ENCODE measurements around the gene SMAGP. TPM values are rescaled to one million over a fixed set of nuclear protein-coding genes. Genes with fewer than 3 reads are reported as not detected.
A peak's percentile ranks its signal among the peaks of the same experiment; 100 is the strongest.

SMAGP gene
- total and polyA plus RNA-seq, 2 of the 13 experiments (the other 11 are each of a cell fraction or from before 2014, with no cell fraction given) = 9.2 TPM

- WGBS (ENCODE audit: low lambda C conversion rate) = 10% methylated on average over 5 of the region's 5 CpGs
- no peak overlapping the region for H2AFZ ChIP-seq (ENCODE audit: low read length)
- no peaks in the 10 kb centered on the region for H3K79me2 ChIP-seq (ENCODE audit: insufficient read depth, low read length)
- ChIA-PET POLR2A (interaction anchor here (1.1 to 2.6 kb wide), 5 partner anchors 10 to 136 kb away, joined by 3 to 43 read pairs (median 8); partner anchors contain the start of genes CSRNP2 and DAZAP2), CTCF (ENCODE audit: low intra/inter-chr PET ratio, low total read pairs) (no interaction called here)
- no peaks in the 10 kb centered on the region for H3K9me3 ChIP-seq (ENCODE audit: low read length)
- no peaks in the 10 kb centered on the region; a peak in 1 of 5 replicates for H3K27me3 ChIP-seq (ENCODE audit: control insufficient read depth in 1 of 2, insufficient read depth in 2 of 2, low read length in 2 of 2)
- peak; percentile 57 for DNase-seq (ENCODE audit: low spot score)
- no peaks in the 10 kb centered on the region for H3K36me3 ChIP-seq (replicated peaks in 1 of 2; ENCODE audit: control insufficient read depth in 1 of 2, insufficient read depth in 2 of 2, low read length in 2 of 2)
- no peak; the same call in 2 of the 3 replicates for ATAC-seq
- H3K4me1 ChIP-seq (ENCODE audit: insufficient read depth, low read length) = peaks cover 16% of the 10 kb centered on the region
- peak overlapping the region; percentile 65 for H3K9ac ChIP-seq (ENCODE audit: insufficient read depth, low read depth, low read length)
- peak; percentile 28 for FAIRE-seq
- H3K4me2 ChIP-seq (ENCODE audit: low read depth, low read length) = peak overlapping the region; percentile 99
- peak overlapping the region in 2 of 3 experiments; percentile 73 to 79; a peak in 4 of 6 replicates for H3K4me3 ChIP-seq (replicated peaks in 1 of 3; ENCODE audit: insufficient read depth in 1 of 3, low read depth in 2 of 3, low read length in 3 of 3)
- intact Hi-C loops (cut with micrococcal nuclease; ENCODE audit: unreplicated experiment) = loop anchor here (2.0 kb wide), 1 partner anchor 47 kb away; the partner anchor contains the start of gene TFCP2
- in situ Hi-C loops (cut with HindIII; ENCODE audit: extremely low pct_ligation_motif_present, low pct_unique_long_range_greater_than_20kb) = no loop called here
- H4K20me1 ChIP-seq (ENCODE audit: insufficient read depth, low read length) = no peaks in the 10 kb centered on the region
- peak overlapping the region; percentile 44 for H3K27ac ChIP-seq (ENCODE audit: extremely low read length, insufficient read depth, low read length)
- BruUV-seq (replicated peaks) = no TSS peak
- no peak for TF ChIP-seq ZNF256 (CRISPR knock-in tag; conservative IDR thresholded peaks at IDR 0.05)
- TF ChIP-seq, protein P1, sequence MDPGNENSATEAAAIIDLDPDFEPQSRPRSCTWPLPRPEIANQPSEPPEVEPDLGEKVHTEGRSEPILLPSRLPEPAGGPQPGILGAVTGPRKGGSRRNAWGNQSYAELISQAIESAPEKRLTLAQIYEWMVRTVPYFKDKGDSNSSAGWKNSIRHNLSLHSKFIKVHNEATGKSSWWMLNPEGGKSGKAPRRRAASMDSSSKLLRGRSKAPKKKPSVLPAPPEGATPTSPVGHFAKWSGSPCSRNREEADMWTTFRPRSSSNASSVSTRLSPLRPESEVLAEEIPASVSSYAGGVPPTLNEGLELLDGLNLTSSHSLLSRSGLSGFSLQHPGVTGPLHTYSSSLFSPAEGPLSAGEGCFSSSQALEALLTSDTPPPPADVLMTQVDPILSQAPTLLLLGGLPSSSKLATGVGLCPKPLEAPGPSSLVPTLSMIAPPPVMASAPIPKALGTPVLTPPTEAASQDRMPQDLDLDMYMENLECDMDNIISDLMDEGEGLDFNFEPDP (CRISPR knock-in tag; conservative IDR thresholded peaks at IDR 0.05) = no peak
- TF ChIP-seq ZNF326 (CRISPR knock-in tag; IDR thresholded peaks at IDR 0.05; ENCODE audit: borderline replicate concordance) = no peak
- no peak for TF ChIP-seq ZSCAN12 (CRISPR knock-in tag; IDR thresholded peaks at IDR 0.05)
- TF ChIP-seq HNF4A (CRISPR knock-in tag; IDR thresholded peaks at IDR 0.05) = peak; percentile 41
- peak; percentile 20 for TF ChIP-seq ASH2L (IDR thresholded peaks at IDR 0.05; ENCODE audit: insufficient read length, low read depth, low read length)
- peak; percentile 34; the same call in 1 of the 2 replicates for TF ChIP-seq BCL6 (CRISPR knock-in tag; IDR thresholded peaks at IDR 0.05)
- TF ChIP-seq HOXA5 (CRISPR knock-in tag; IDR thresholded peaks at IDR 0.05) = no peak
- TF ChIP-seq, protein P2, sequence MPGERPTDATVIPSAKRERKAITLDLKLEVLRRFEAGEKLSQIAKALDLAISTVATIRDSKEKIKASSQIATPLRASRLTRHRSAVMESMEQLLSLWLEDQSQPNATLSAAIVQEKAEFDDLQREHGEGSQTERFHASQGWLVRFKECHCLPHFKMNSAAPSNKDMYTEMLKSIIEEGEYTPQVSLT (CRISPR knock-in tag; IDR thresholded peaks at IDR 0.05; ENCODE audit: borderline replicate concordance, low read depth) = no peak
- TF ChIP-seq PTBP1 (IDR thresholded peaks at IDR 0.05; ENCODE audit: low read depth, low read length, poor library complexity, severe bottlenecking) = no peak
- TF ChIP-seq, protein P3, sequence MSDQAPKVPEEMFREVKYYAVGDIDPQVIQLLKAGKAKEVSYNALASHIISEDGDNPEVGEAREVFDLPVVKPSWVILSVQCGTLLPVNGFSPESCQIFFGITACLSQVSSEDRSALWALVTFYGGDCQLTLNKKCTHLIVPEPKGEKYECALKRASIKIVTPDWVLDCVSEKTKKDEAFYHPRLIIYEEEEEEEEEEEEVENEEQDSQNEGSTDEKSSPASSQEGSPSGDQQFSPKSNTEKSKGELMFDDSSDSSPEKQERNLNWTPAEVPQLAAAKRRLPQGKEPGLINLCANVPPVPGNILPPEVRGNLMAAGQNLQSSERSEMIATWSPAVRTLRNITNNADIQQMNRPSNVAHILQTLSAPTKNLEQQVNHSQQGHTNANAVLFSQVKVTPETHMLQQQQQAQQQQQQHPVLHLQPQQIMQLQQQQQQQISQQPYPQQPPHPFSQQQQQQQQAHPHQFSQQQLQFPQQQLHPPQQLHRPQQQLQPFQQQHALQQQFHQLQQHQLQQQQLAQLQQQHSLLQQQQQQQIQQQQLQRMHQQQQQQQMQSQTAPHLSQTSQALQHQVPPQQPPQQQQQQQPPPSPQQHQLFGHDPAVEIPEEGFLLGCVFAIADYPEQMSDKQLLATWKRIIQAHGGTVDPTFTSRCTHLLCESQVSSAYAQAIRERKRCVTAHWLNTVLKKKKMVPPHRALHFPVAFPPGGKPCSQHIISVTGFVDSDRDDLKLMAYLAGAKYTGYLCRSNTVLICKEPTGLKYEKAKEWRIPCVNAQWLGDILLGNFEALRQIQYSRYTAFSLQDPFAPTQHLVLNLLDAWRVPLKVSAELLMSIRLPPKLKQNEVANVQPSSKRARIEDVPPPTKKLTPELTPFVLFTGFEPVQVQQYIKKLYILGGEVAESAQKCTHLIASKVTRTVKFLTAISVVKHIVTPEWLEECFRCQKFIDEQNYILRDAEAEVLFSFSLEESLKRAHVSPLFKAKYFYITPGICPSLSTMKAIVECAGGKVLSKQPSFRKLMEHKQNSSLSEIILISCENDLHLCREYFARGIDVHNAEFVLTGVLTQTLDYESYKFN (CRISPR knock-in tag; conservative IDR thresholded peaks at IDR 0.05) = no peak; the same call in 1 of the 2 replicates
- no peak for TF ChIP-seq ATF5 (CRISPR knock-in tag; IDR thresholded peaks at IDR 0.05; ENCODE audit: low read depth)
- no peak for TF ChIP-seq E2F5 (CRISPR knock-in tag; conservative IDR thresholded peaks at IDR 0.05)
- no peak for TF ChIP-seq U2AF1 (optimal IDR thresholded peaks at IDR 0.05; ENCODE audit: low read depth, low read length)
- no peak for TF ChIP-seq KLF12 (CRISPR knock-in tag; IDR thresholded peaks at IDR 0.05; ENCODE audit: borderline replicate concordance)
Observed at GRCh38 chr12:51219322-51219721, 50.9 kb downstream of the SMAGP start.

Measured in HepG2 (cell line).